Amniotic stem cell (primary cell): ENCODE results near the gene ARIH2.
A peak's percentile ranks its signal among the peaks of the same experiment; 100 is the strongest.
"Not testable (repeated sequence)": the region's sequence is repeated elsewhere in the genome, so short reads cannot be mapped to it uniquely, and the experiment has no call there.

Experiments used
- DNase-seq: peaks from one replicate; lab custom pipeline; 2025; lab: John Stamatoyannopoulos, UW

ARIH2 gene

GRCh38 chr3:49004352-49005302 lies 86.0 kb downstream of the ARIH2 start:
- DNase-seq: no peak

GRCh38 chr3:49005303-49005680 lies 86.7 kb downstream of the ARIH2 start:
- DNase-seq: no peak

- DNase-seq: no peak
Observed at GRCh38 chr3:49005998-49006397, 87.4 kb downstream of the ARIH2 start.

- DNase-seq: no peak
Observed at GRCh38 chr3:49006408-49007067, 87.9 kb downstream of the ARIH2 start.

- peak; percentile 84 for DNase-seq
Observed at GRCh38 chr3:49007068-49007770, 88.6 kb downstream of the ARIH2 start, which contains the start of gene WDR6. WDR6 (plus strand) TSS chr3:49007391; CDS start chr3:49007432, 41 bp downstream.

- DNase-seq: peak; percentile 75
Observed at GRCh38 chr3:49007771-49008528, 89.3 kb downstream of the ARIH2 start.

GRCh38 chr3:49008627-49009026 lies 90.0 kb downstream of the ARIH2 start:
- DNase-seq: not testable (repeated sequence)

GRCh38 chr3:49009396-49009795 lies 90.8 kb downstream of the ARIH2 start:
- DNase-seq: no peak

- DNase-seq: no peak
Observed at GRCh38 chr3:49012441-49013017, 93.9 kb downstream of the ARIH2 start.

GRCh38 chr3:49013113-49013737 lies 94.6 kb downstream of the ARIH2 start:
- no peak for DNase-seq

GRCh38 chr3:49013738-49014660 lies 95.4 kb downstream of the ARIH2 start:
- DNase-seq: no peak

- no peak for DNase-seq
Observed at GRCh38 chr3:49015072-49015471, 96.4 kb downstream of the ARIH2 start.

- no peak for DNase-seq
Observed at GRCh38 chr3:49015765-49016164, 97.1 kb downstream of the ARIH2 start.

GRCh38 chr3:49016414-49017228 lies 98.0 kb downstream of the ARIH2 start:
- DNase-seq: no peak

GRCh38 chr3:49017229-49017970 lies 98.8 kb downstream of the ARIH2 start:
- DNase-seq: no peak

- DNase-seq: peak; percentile 22
Observed at GRCh38 chr3:49017971-49018706, 99.5 kb downstream of the ARIH2 start, which contains the start of gene DALRD3. DALRD3 (minus strand) TSS chr3:49018580; CDS start chr3:49018564, 16 bp downstream.

GRCh38 chr3:49018707-49019006 lies 100.0 kb downstream of the ARIH2 start:
- DNase-seq: no peak

GRCh38 chr3:49019941-49020329 lies 101.3 kb downstream of the ARIH2 start:
- DNase-seq: no peak
